Activated T-helper 1 cell treated with anti-CD3 and anti-CD28 coated beads, Interleukin-12 subunit alpha, Interleukin-12 subunit beta, Interleukin-2, Interleukin-4 antibody, amounts not matched to agents 30 ng/mL and 10 ng/mL and 1 ng/mL, durations not matched to agents 14 hours and 24 hours and 36 hours (primary cell): ENCODE results near the gene PGAP3. TPM values are rescaled to one million over a fixed set of nuclear protein-coding genes. Genes with fewer than 3 reads are reported as not detected.

Source experiments
- DNase-seq: peaks from one replicate; pipeline ENCODE4 v3.0.0; 2021; ENCODE audit warnings: low spot score
- H3K27ac Mint-ChIP-seq: one replicate; pipeline ENCODE4 v1.8.0; 2021; ENCODE audit warnings: mild to moderate bottlenecking, mixed read lengths
- H3K27me3 Mint-ChIP-seq: one replicate; pipeline ENCODE4 v1.8.0; 2022; ENCODE audit warnings: mild to moderate bottlenecking, moderate library complexity, mixed read lengths; ENCODE audit not compliant: insufficient read depth
- H3K36me3 Mint-ChIP-seq: one replicate; pipeline ENCODE4 v1.8.0; 2021; ENCODE audit warnings: low read depth, mixed read lengths
- H3K4me1 Mint-ChIP-seq: one replicate; pipeline ENCODE4 v1.8.0; 2021; ENCODE audit warnings: low read depth, mixed read lengths
- H3K4me3 Mint-ChIP-seq: one replicate; pipeline ENCODE4 v1.8.0; 2021; ENCODE audit warnings: mild to moderate bottlenecking, moderate library complexity, mixed read lengths
- H3K9me3 Mint-ChIP-seq: one replicate; pipeline ENCODE4 v1.8.0; 2021; ENCODE audit warnings: mixed read lengths
- intact Hi-C: fragments of 100-400 bp; cut with micrococcal nuclease; formaldehyde crosslinking; loops from one replicate; pipeline ENCODE4 v1.15.1; 2024
- total RNA-seq: library from RNA; stranded (reverse); gene quantifications from 2 replicates; pipeline ENCODE4 v1.2.3, GENCODE V29; 2022

The PGAP3 gene
- total RNA-seq, 1 donor from 2014 or later = 16.9 TPM

GRCh38 chr17:39709319-39709997 lies 21.6 kb upstream of the PGAP3 start:
- H3K9me3 Mint-ChIP-seq = no peaks in the 10 kb centered on the region
- intact Hi-C loops = no loop called here

GRCh38 chr17:39706921-39707337 lies 19.1 kb upstream of the PGAP3 start:
- intact Hi-C loops = no loop called here
- H3K36me3 Mint-ChIP-seq = peaks cover 2% of the 10 kb centered on the region
- peaks cover 14% of the 10 kb centered on the region for H3K4me1 Mint-ChIP-seq
- H3K4me3 Mint-ChIP-seq = peak overlapping the region; percentile 42
- DNase-seq = no peak
- peaks cover 12% of the 10 kb centered on the region for H3K27me3 Mint-ChIP-seq
- no peaks in the 10 kb centered on the region for H3K9me3 Mint-ChIP-seq
- peak overlapping the region; percentile 44 for H3K27ac Mint-ChIP-seq

More at GRCh38 chr17:39709319-39709997, 21.6 kb upstream of the PGAP3 start:
- Mint-ChIP-seq H3K4me3 (no peak overlapping the region), H3K27me3 (no peaks in the 10 kb centered on the region), H3K36me3 (no peaks in the 10 kb centered on the region), H3K4me1 (peaks cover 7% of the 10 kb centered on the region), H3K27ac (peak overlapping the region; percentile 63)
- DNase-seq = no peak

GRCh38 chr17:39706383-39706782 lies 18.5 kb upstream of the PGAP3 start:
- Mint-ChIP-seq H3K4me3 (no peak overlapping the region), H3K4me1 (peaks cover 14% of the 10 kb centered on the region), H3K27me3 (peaks cover 17% of the 10 kb centered on the region), H3K27ac (no peak overlapping the region), H3K9me3 (no peaks in the 10 kb centered on the region), H3K36me3 (peaks cover 2% of the 10 kb centered on the region)
- DNase-seq = no peak
- intact Hi-C loops = no loop called here

GRCh38 chr17:39705786-39706348 lies 18.0 kb upstream of the PGAP3 start:
- Mint-ChIP-seq H3K9me3 (no peaks in the 10 kb centered on the region), H3K4me1 (peaks cover 14% of the 10 kb centered on the region), H3K27me3 (peaks cover 23% of the 10 kb centered on the region), H3K4me3 (no peak overlapping the region), H3K27ac (no peak overlapping the region), H3K36me3 (peaks cover 2% of the 10 kb centered on the region)
- intact Hi-C loops = no loop called here
- DNase-seq = no peak

GRCh38 chr17:39704821-39705551 lies 17.1 kb upstream of the PGAP3 start:
- no peak overlapping the region for H3K4me3 Mint-ChIP-seq
- H3K27ac Mint-ChIP-seq = no peak overlapping the region
- no peak for DNase-seq
- no peaks in the 10 kb centered on the region for H3K9me3 Mint-ChIP-seq
- H3K4me1 Mint-ChIP-seq = peaks cover 14% of the 10 kb centered on the region
- peaks cover 2% of the 10 kb centered on the region for H3K36me3 Mint-ChIP-seq
- H3K27me3 Mint-ChIP-seq = peaks cover 27% of the 10 kb centered on the region
- intact Hi-C loops = no loop called here

- Mint-ChIP-seq H3K4me3 (no peak overlapping the region), H3K4me1 (peaks cover 14% of the 10 kb centered on the region), H3K27ac (no peak overlapping the region), H3K27me3 (peaks cover 36% of the 10 kb centered on the region), H3K36me3 (peaks cover 2% of the 10 kb centered on the region), H3K9me3 (no peaks in the 10 kb centered on the region)
- intact Hi-C loops = no loop called here
- no peak for DNase-seq
Measured at GRCh38 chr17:39703913-39704312, 16.1 kb upstream of the PGAP3 start.

GRCh38 chr17:39702901-39703893 lies 15.3 kb upstream of the PGAP3 start:
- Mint-ChIP-seq H3K27ac (no peak overlapping the region), H3K4me3 (no peak overlapping the region), H3K27me3 (peaks cover 40% of the 10 kb centered on the region), H3K4me1 (peaks cover 14% of the 10 kb centered on the region), H3K36me3 (peaks cover 2% of the 10 kb centered on the region), H3K9me3 (no peaks in the 10 kb centered on the region)
- no peak for DNase-seq
- intact Hi-C loops = no loop called here

GRCh38 chr17:39701784-39702422 lies 14.0 kb upstream of the PGAP3 start:
- H3K27me3 Mint-ChIP-seq = peaks cover 45% of the 10 kb centered on the region
- peaks cover 9% of the 10 kb centered on the region for H3K4me1 Mint-ChIP-seq
- intact Hi-C loops = no loop called here
- DNase-seq = no peak
- H3K9me3 Mint-ChIP-seq = no peaks in the 10 kb centered on the region
- no peak overlapping the region for H3K4me3 Mint-ChIP-seq
- H3K27ac Mint-ChIP-seq = no peak overlapping the region
- H3K36me3 Mint-ChIP-seq = peaks cover 2% of the 10 kb centered on the region

- DNase-seq = no peak
- intact Hi-C loops = no loop called here
- peaks cover 2% of the 10 kb centered on the region for H3K36me3 Mint-ChIP-seq
- H3K4me1 Mint-ChIP-seq = peaks cover 7% of the 10 kb centered on the region
- H3K9me3 Mint-ChIP-seq = no peaks in the 10 kb centered on the region
- H3K4me3 Mint-ChIP-seq = no peak overlapping the region
- H3K27me3 Mint-ChIP-seq = peaks cover 45% of the 10 kb centered on the region
- H3K27ac Mint-ChIP-seq = no peak overlapping the region
Measured at GRCh38 chr17:39701012-39701783, 13.3 kb upstream of the PGAP3 start.

- Mint-ChIP-seq H3K27ac (no peak overlapping the region), H3K4me3 (no peak overlapping the region), H3K9me3 (no peaks in the 10 kb centered on the region), H3K36me3 (peaks cover 2% of the 10 kb centered on the region), H3K4me1 (peaks cover 7% of the 10 kb centered on the region), H3K27me3 (peaks cover 45% of the 10 kb centered on the region)
- no peak for DNase-seq
- intact Hi-C loops = no loop called here
Measured at GRCh38 chr17:39700148-39700987, 12.5 kb upstream of the PGAP3 start.

- Mint-ChIP-seq H3K27me3 (peaks cover 45% of the 10 kb centered on the region), H3K9me3 (no peaks in the 10 kb centered on the region), H3K27ac (no peak within 1 kb of the TSS), H3K4me3 (no peak within 1 kb of the TSS), H3K36me3 (peaks cover 2% of the 10 kb centered on the region), H3K4me1 (peaks cover 7% of the 10 kb centered on the region)
- intact Hi-C loops = no loop called here
- no peak for DNase-seq
Measured at GRCh38 chr17:39699818-39700147, 11.9 kb upstream of the PGAP3 start, which contains the start of gene ERBB2. Gene ERBB2, plus strand, starts transcription at chr17:39700064. Its CDS starts 175 bp downstream, at chr17:39700239.
